WI38 (cell line): ENCODE data around the gene MAD1L1.

Experiments
- H3K4me3 ChIP-seq: 2 replicates; pipeline ENCODE4 v1.5.1; 2011; ENCODE audit warnings: low read depth, mild to moderate bottlenecking, control low read depth, low read length
- TF ChIP-seq, protein P1 (sequence below): IDR thresholded peaks from 2 replicates; pipeline ENCODE4 v1.5.1; 2012; ENCODE audit warnings: low read depth, mild to moderate bottlenecking, control low read depth, low read length

MAD1L1 gene

DNA sequence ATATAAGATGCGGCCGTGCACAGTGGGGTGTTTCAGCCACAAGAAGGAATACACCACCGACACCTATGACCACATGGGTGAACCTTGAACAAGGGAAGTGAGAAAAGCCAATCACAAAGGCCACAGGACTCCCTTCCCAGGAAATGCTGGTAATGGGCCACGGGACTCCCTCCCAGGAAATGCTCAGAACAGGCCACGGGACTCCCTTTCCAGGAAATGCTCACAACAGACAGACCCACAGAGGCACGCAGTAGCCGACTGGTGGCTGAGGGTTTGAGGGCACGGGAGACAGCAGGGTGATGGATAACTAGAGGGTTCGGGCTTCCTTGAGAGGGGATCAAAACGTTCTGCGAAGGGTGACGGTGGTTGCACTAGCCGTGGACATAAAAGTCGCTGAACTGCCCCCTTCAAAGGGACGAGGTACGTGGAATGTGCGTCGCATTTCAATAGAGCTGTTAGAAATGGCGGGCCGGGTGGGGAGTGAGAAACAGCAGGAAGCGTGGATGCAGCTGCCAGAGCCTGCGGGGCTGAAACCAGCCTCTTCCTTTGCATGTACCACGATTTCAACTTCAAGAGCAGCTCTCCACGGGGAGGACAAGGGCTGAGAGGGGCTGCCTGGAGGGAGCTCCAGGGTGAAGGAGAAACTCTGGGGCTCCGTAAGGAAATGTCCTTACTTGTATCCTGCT lies 288.7 kb downstream of the MAD1L1 start:
- TF ChIP-seq, protein P1, sequence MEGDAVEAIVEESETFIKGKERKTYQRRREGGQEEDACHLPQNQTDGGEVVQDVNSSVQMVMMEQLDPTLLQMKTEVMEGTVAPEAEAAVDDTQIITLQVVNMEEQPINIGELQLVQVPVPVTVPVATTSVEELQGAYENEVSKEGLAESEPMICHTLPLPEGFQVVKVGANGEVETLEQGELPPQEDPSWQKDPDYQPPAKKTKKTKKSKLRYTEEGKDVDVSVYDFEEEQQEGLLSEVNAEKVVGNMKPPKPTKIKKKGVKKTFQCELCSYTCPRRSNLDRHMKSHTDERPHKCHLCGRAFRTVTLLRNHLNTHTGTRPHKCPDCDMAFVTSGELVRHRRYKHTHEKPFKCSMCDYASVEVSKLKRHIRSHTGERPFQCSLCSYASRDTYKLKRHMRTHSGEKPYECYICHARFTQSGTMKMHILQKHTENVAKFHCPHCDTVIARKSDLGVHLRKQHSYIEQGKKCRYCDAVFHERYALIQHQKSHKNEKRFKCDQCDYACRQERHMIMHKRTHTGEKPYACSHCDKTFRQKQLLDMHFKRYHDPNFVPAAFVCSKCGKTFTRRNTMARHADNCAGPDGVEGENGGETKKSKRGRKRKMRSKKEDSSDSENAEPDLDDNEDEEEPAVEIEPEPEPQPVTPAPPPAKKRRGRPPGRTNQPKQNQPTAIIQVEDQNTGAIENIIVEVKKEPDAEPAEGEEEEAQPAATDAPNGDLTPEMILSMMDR = no peak
- no peak overlapping the region for H3K4me3 ChIP-seq

DNA sequence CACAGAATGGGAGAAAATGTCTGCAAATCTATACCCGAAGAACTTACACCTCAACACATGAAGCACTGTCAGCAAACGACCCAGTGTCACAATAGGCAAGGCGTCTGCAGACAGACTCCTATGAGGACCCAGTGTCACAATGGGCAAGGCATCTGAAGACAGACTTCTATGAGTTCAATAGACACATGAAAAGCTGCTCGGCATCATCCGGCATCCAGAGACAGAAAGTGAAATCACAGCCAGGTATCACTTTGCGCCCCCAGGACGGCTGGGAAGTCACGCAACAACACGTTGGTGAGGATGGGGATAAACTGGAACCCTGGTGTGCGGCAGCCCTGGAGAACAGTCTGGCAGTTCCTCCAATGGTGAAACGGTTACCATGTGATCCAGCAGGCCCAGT lies 289.4 kb downstream of the MAD1L1 start:
- no peak overlapping the region for H3K4me3 ChIP-seq
- TF ChIP-seq, protein P1 = no peak

DNA sequence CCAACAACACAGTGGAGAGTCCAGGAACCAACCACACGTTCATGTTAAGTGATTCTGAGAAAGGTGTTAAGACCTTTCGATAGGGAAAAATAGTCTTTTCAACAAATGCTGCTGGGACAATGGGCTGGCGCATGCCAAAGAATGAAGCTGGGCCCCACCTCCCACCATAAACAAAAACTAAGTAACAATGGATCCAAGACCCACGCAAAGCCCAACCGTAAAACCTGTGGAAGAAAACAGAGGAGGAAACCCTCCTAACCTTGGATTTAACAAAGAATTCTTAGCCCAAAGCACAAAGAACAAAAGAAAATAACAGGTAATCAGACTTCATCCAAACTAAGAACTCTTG lies 289.8 kb downstream of the MAD1L1 start:
- no peak overlapping the region for H3K4me3 ChIP-seq
- TF ChIP-seq, protein P1 = no peak

DNA sequence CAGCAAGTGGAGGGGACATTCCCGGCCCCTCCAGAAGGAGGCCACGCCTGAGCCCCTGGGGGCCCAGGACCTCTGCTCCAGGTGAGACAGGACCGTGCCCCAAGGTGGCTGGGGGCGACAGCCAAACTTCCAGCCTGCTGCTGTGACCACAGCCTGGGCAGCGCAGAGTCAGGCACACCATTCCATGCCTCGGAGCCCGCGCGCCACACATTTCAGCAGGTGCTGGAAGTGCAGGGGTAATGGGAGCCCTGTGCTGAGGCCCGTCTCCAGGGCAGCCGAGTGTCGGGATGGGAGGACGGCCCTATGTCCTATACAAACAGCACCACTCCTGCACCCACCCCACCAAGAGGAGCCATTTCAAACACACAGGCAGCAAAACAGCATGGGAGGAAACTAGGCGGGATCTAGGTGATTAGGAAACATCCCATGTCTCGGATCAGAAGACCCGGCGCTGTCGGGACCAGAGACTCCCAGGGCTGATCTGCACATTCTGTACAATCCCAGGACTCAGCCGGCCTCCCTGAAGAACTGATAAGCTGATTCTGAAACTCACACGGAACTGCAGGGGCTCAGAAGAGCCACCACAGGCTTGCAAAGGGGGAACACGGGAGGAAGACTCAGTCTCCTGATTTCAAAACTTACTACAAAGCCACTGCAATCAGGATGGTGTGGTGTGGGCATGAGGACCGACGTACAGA lies 290.4 kb downstream of the MAD1L1 start:
- TF ChIP-seq, protein P1 = no peak
- no peak overlapping the region for H3K4me3 ChIP-seq

DNA sequence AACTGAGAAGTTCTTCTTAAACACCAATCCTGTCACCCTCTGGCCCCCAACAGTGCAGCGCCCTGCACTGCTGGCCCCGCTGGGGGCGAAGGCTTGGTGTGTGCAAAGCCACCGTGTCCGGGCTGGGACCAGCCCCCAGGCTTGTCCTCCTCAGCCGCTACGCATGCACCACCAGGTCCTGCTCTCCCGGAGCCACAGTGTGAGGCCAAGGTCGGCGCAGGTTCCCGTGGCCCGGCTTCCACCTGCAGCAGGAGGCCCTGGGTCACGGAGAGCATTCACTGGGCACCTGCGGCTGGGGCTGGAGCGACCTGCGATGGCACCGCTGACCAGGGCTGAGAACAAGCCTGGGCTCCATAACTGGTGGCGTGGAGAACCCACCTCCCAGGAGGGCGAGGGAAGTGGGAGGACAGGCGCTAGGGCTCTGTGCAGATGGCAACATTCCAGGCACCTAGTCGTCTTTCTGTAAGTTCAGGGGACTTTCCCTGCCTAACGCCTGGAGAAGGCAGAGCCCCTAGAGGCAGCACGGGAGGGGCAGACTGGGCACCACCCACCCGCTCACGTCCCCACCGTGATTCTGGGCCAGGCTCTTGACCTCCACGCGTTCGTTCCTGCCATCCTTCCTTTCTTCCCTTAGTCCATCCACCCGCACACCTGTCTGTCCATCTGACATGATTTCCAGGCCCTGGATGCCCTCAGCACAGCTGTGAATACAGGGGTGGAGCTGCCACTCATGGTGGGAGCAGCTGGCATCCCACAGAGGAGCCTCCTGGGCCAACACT lies 291.1 kb downstream of the MAD1L1 start:
- no peak overlapping the region for H3K4me3 ChIP-seq

DNA sequence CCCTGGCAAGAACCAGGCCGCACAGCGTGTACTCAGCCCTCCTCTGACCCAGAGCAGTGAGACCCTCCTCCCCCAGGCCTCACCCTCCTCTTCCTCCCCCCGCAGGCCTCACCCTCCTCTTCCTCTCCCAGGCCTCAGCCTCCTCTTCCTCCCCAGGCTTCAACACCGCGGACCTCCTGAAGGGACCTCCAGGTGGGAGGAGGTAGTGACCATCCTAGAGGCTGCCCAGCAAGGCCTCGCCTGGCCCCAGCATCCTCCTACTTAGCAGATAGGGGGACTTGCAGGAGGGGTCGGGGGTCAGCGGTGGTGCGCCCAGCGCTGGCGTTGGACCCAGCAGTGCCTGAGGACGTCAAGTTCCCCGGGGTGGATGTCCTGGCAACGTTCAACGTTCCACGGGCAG lies 291.9 kb downstream of the MAD1L1 start:
- no peak overlapping the region for H3K4me3 ChIP-seq
- TF ChIP-seq, protein P1 = no peak

More for the DNA sequence above, 291.1 kb downstream of the MAD1L1 start:
- TF ChIP-seq, protein P1 = no peak

DNA sequence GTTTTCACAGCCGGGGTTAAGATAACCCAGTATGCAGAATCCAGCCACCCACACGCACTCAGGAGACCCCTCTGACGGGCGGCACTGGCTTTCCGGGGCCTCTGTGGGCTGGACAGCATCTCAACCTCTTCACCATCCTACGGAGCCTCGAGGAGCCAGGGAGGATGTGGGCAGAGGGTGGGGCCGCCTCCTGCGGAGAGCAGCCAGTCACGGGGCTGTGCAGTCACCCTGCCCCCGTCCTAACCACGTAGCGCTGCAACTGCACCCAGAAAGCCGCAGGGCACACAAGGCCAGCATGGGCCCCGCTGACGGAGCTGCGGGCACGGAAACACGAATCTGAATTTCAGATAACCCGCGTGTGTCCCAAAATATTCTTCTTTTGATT lies 292.4 kb downstream of the MAD1L1 start:
- no peak overlapping the region for H3K4me3 ChIP-seq
- TF ChIP-seq, protein P1 = no peak
